Trophoblast cell (in vitro differentiated cells and primary cell): ENCODE measurements around the gene FBXW5.

Experiments used
- DNase-seq, 2 donors: peaks; one replicate each; pipeline ENCODE4 v3.0.0-alpha.2; 2016
- H2AFZ ChIP-seq: 2 replicates; pipeline ENCODE4 v1.6.1; 2013; ENCODE audit warnings: low read length, moderate library complexity, mild to moderate bottlenecking; ENCODE audit not compliant: insufficient read depth, poor library complexity
- H2AK5ac ChIP-seq: 2 replicates; pipeline ENCODE4 v1.6.1; 2013; ENCODE audit warnings: mild to moderate bottlenecking, low read length
- H2BK120ac ChIP-seq: 2 replicates; pipeline ENCODE4 v1.6.1; 2013; ENCODE audit warnings: low read length, mild to moderate bottlenecking, moderate library complexity; ENCODE audit not compliant: insufficient read depth, poor library complexity
- H2BK12ac ChIP-seq: 2 replicates; pipeline ENCODE4 v1.6.1; 2013; ENCODE audit warnings: mild to moderate bottlenecking, low read length, moderate library complexity
- H2BK5ac ChIP-seq: 2 replicates; pipeline ENCODE4 v1.6.1; 2013; ENCODE audit warnings: low read length, low read depth, moderate library complexity, mild to moderate bottlenecking; ENCODE audit not compliant: poor library complexity
- H3K14ac ChIP-seq: 2 replicates; pipeline ENCODE4 v1.6.1; 2013; ENCODE audit warnings: mild to moderate bottlenecking, low read length
- H3K18ac ChIP-seq: 2 replicates; pipeline ENCODE4 v1.6.1; 2013; ENCODE audit warnings: mild to moderate bottlenecking, low read length
- H3K23ac ChIP-seq: 2 replicates; pipeline ENCODE4 v1.6.1; 2013; ENCODE audit warnings: low read length
- H3K27ac ChIP-seq: 2 replicates; pipeline ENCODE4 v1.5.1; 2013; ENCODE audit warnings: low read depth, mild to moderate bottlenecking, inconsistent platforms, low read length, moderate library complexity
- H3K27me3 ChIP-seq: 2 replicates; pipeline ENCODE4 v1.6.1; 2013; ENCODE audit warnings: inconsistent platforms, mild to moderate bottlenecking, low read length, moderate library complexity; ENCODE audit not compliant: insufficient read depth
- H3K36me3 ChIP-seq, 2 experiments: 1 replicate in 1 of 2; 2 replicates in 1 of 2; pipeline ENCODE4 v1.6.1; 2013; ENCODE audit warnings: low read length in 2 of 2, mild to moderate bottlenecking in 2 of 2, moderate library complexity in 1 of 2; ENCODE audit not compliant: insufficient read depth in 2 of 2, control insufficient read depth in 1 of 2
- H3K4ac ChIP-seq: 2 replicates; pipeline ENCODE4 v1.6.1; 2013; ENCODE audit warnings: low read depth, mild to moderate bottlenecking, low read length, moderate library complexity
- H3K4me1 ChIP-seq, 2 experiments: 1 replicate in 1 of 2; 2 replicates in 1 of 2; pipeline ENCODE4 v1.6.1; 2013; ENCODE audit warnings: low read length in 2 of 2, mild to moderate bottlenecking in 2 of 2, moderate library complexity in 1 of 2; ENCODE audit not compliant: insufficient read depth in 2 of 2, control insufficient read depth in 1 of 2
- H3K4me2 ChIP-seq: 2 replicates; pipeline ENCODE4 v1.6.1; 2013; ENCODE audit warnings: inconsistent platforms, mild to moderate bottlenecking, low read length, moderate library complexity
- H3K4me3 ChIP-seq: 2 replicates; pipeline ENCODE4 v1.5.1; 2013; ENCODE audit warnings: mild to moderate bottlenecking, low read depth, low read length, inconsistent platforms
- H3K79me1 ChIP-seq: one replicate; pipeline ENCODE4 v1.6.1; 2013; ENCODE audit warnings: low read length
- H3K79me2 ChIP-seq: 2 replicates; pipeline ENCODE4 v1.6.1; 2013; ENCODE audit warnings: low read length, mild to moderate bottlenecking; ENCODE audit not compliant: control insufficient read depth, insufficient read depth, poor library complexity
- H3K9ac ChIP-seq: 2 replicates; pipeline ENCODE4 v1.6.1; 2013; ENCODE audit warnings: mild to moderate bottlenecking, low read length
- H3K9me3 ChIP-seq: 2 replicates; pipeline ENCODE4 v1.6.1; 2013; ENCODE audit warnings: low read depth, mild to moderate bottlenecking, control low read depth, inconsistent platforms, low read length; ENCODE audit not compliant: insufficient read depth
- H4K12ac ChIP-seq: 2 replicates; pipeline ENCODE4 v1.6.1; 2013; ENCODE audit warnings: low read depth, mild to moderate bottlenecking, low read length, moderate library complexity
- H4K8ac ChIP-seq: 2 replicates; pipeline ENCODE4 v1.6.1; 2013; ENCODE audit warnings: low read depth, mild to moderate bottlenecking, low read length, moderate library complexity
- H4K91ac ChIP-seq: one replicate; pipeline ENCODE4 v1.6.1; 2013; ENCODE audit warnings: low read depth, mild to moderate bottlenecking, low read length, moderate library complexity
- WGBS: extraction: QIAGEN DNeasy Blood & Tissue Kit; methylation state at CpG from one replicate; pipeline ENCODE4 v1.1.7; 2013; ENCODE audit warnings: missing lambda C conversion rate; ENCODE audit not compliant: insufficient read length, insufficient coverage; ENCODE audit errors: extremely low coverage; 5-methylcytosine and 5-hydroxymethylcytosine counted together

Gene FBXW5

DNA sequence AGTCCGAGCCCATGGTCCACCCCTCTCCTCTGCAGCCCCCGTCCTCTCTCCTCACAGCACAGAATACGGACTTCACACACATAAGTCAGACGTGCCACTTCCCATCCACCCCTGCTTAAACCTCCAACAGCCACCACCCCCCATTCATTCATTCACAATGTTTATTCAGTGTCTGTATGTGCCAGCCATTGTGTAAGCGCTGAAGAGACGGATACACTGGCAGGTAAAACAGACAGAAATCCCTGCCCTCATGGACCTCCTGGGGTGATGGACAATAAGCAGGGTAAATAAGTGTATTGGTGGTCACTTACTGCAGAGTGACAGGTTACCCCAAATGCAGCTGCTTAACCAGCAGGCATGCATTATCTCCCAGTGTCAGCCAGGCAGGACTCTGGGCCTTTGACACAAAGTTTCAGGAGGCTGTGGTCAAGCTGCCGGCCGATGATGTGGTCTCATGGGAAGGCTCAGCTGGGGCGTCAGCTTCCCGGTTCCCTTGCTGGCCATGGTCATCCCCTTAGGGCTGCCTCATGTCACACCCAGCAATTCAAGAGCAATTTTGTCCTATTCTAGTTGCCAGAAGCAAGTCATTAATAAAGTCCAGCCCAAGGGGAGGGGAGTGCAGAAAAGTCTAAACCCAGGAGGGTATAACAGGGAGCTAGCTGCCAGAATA lies 45.8 kb upstream of the FBXW5 start:
- Histone ChIP-seq H3K36me3 (peaks cover 15 to 19% of the 10 kb centered on the region in 2 experiments), H3K4me2 (no peak overlapping the region), H3K4ac (no peak overlapping the region), H2BK120ac (no peak overlapping the region), H3K27me3 (peaks cover 7% of the 10 kb centered on the region), H3K18ac (no peak overlapping the region), H4K91ac (no peak overlapping the region), H3K9ac (no peak overlapping the region), H4K12ac (no peak overlapping the region), H4K8ac (no peak overlapping the region), H3K79me2 (peaks cover 7% of the 10 kb centered on the region), H2BK5ac (no peak overlapping the region), H2AFZ (no peak overlapping the region), H3K9me3 (peaks cover 5% of the 10 kb centered on the region), H2BK12ac (no peak overlapping the region), H3K14ac (no peak overlapping the region), H2AK5ac (no peak overlapping the region), H3K4me1 (peaks cover 17 to 24% of the 10 kb centered on the region in 2 experiments), H3K23ac (no peak overlapping the region), H3K27ac (no peak overlapping the region), H3K79me1 (peaks cover 17% of the 10 kb centered on the region), H3K4me3 (no peak overlapping the region)
- DNase-seq, result no peak
- WGBS, result no CpG with 5 or more reads among the region's 10 CpGs

DNA sequence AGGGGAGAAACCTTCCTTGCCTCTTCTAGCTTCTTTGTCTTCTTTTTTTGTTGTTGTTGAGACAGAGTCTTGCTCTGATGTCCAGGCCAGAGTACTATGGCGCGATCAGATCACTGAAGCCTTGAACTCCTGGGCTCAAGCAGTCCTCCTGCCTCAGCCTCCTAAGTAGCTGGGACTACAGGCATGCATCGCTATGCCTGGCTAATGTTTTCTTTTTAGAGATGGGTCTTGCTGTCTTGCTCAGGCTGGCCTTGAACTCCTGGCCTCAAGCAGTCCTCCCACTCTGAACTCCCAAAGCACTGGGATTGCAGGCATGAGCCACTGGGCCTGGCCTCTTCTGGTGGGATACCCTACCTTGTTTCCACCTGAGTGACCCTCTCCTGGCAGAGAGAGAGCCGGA lies 44.3 kb upstream of the FBXW5 start:
- Histone ChIP-seq H3K23ac (no peak overlapping the region), H3K4ac (no peak overlapping the region), H3K18ac (no peak overlapping the region), H4K8ac (no peak overlapping the region), H3K14ac (no peak overlapping the region), H3K79me1 (peaks cover 17% of the 10 kb centered on the region), H4K12ac (no peak overlapping the region), H2BK5ac (no peak overlapping the region), H3K27ac (no peak overlapping the region), H3K4me2 (no peak overlapping the region), H2BK12ac (no peak overlapping the region), H3K9ac (no peak overlapping the region), H2AK5ac (no peak overlapping the region), H2BK120ac (no peak overlapping the region), H3K27me3 (peaks cover 9% of the 10 kb centered on the region), H3K9me3 (peaks cover 5% of the 10 kb centered on the region), H3K4me3 (no peak overlapping the region), H2AFZ (no peak overlapping the region), H3K4me1 (peaks cover 16 to 21% of the 10 kb centered on the region in 2 experiments), H3K36me3 (peaks cover 4 to 6% of the 10 kb centered on the region in 2 experiments), H3K79me2 (peaks cover 7% of the 10 kb centered on the region), H4K91ac (no peak overlapping the region)
- no CpG with 5 or more reads among the region's 4 CpGs for WGBS
- no peak for DNase-seq

DNA sequence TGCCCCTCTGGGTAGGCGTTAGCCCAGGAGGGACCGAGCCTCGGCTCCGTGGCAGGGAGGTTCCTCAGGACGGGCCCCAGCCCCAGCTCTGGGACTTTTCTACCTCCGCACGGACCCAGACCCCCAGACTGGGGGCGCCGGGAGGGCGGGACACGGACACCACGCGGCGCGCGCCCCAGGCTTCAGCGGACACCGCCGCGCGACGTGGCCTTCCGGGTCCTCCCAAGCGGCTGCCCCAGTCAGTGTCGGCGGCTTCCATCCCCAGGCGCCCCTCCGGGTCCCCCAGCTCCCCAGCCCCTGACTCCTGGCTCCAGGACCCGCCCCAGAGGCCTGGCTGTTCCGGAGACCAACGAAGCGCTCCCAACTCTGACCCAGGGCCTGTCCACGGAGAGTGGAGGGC lies 41.3 kb upstream of the FBXW5 start:
- no peak overlapping the region for H2BK120ac ChIP-seq
- no peaks in the 10 kb centered on the region for H3K79me2 ChIP-seq
- H3K18ac ChIP-seq, result no peak overlapping the region
- H2AFZ ChIP-seq, result no peak overlapping the region
- H3K79me1 ChIP-seq, result peaks cover 4% of the 10 kb centered on the region
- no peak overlapping the region for H3K14ac ChIP-seq
- H3K27ac ChIP-seq, result no peak overlapping the region
- no peak overlapping the region for H3K23ac ChIP-seq
- H2BK5ac ChIP-seq, result no peak overlapping the region
- H4K8ac ChIP-seq, result no peak overlapping the region
- H3K4ac ChIP-seq, result no peak overlapping the region
- H4K12ac ChIP-seq, result no peak overlapping the region
- H3K4me1 ChIP-seq, result peaks cover 7 to 9% of the 10 kb centered on the region in 2 experiments
- peaks cover 7% of the 10 kb centered on the region for H3K9me3 ChIP-seq
- WGBS, result no CpG with 5 or more reads among the region's 33 CpGs
- no peaks in the 10 kb centered on the region for H3K36me3 ChIP-seq
- peaks cover 9% of the 10 kb centered on the region for H3K27me3 ChIP-seq
- no peak overlapping the region for H4K91ac ChIP-seq
- H2BK12ac ChIP-seq, result no peak overlapping the region
- no peak overlapping the region for H2AK5ac ChIP-seq
- no peak for DNase-seq
- no peak overlapping the region for H3K4me2 ChIP-seq
- no peak overlapping the region for H3K4me3 ChIP-seq
- H3K9ac ChIP-seq, result no peak overlapping the region

DNA sequence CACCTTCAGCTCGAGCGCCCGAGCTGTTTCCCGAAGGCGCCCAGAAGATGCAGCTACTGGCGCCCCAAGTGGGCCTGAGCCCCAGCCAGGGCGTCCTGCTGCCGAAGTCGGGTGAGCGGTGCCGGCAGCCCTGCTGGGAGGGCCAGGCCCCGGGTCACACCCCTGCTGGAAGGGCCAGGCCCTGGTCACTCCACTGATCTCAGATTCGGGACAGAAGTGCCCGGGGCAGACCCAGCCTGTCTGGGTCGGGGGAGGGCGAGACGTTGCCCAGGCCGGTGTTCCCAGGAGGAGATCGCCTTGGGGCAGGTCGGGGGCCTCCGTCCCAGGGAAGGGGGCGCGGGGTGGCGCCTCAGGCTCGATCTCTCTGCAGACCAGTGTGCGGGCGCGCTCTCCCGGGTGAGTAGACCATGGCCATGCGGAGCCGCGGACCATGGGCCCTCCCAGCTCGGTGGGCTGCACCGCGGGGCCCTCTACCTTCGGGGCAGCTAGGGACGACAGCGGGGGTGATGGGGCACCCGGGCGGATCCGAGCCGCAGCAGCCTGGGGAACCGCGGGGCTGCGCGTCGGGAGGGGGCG lies 40.6 kb upstream of the FBXW5 start:
- Histone ChIP-seq H2BK5ac (no peak overlapping the region), H3K79me2 (no peaks in the 10 kb centered on the region), H3K4me1 (peaks cover 7 to 9% of the 10 kb centered on the region in 2 experiments), H3K4ac (no peak overlapping the region), H3K23ac (no peak overlapping the region), H3K14ac (peak overlapping the region; percentile 7), H3K27ac (no peak overlapping the region), H3K79me1 (peaks cover 4% of the 10 kb centered on the region), H3K9me3 (peaks cover 4% of the 10 kb centered on the region), H4K12ac (no peak overlapping the region), H2AK5ac (no peak overlapping the region), H3K27me3 (peaks cover 9% of the 10 kb centered on the region), H2AFZ (no peak overlapping the region), H4K91ac (peak overlapping the region; percentile 39), H2BK120ac (no peak overlapping the region), H2BK12ac (no peak overlapping the region), H3K4me2 (peak overlapping the region; percentile 45), H3K4me3 (no peak overlapping the region), H3K9ac (no peak overlapping the region), H4K8ac (peak overlapping the region; percentile 43), H3K18ac (no peak overlapping the region), H3K36me3 (no peaks in the 10 kb centered on the region)
- no CpG with 5 or more reads among the region's 48 CpGs for WGBS
- DNase-seq, result no peak
